ENCODE results near the gene GLI2.

DNA sequence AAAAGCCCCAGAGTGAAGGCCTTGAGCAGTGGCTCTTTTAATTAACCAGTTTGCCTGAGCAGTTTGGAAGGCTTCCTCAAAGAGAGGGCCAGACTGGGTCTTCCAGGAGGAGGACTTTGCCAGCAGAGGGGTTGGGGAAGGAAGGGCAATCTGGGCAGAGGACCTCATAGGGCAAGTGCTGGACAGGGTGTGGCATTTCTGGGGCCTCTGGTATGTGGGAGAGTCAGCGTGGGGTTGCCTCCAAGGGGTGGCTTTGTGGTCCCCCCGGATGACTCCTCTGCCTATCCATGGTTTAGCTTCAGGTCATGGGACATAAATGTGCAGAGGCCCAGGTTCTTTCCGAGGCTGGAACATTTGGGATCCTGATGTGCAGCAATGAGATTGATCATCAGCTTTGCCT lies 12.6 kb downstream of the GLI2 start:
- TF ChIP-seq, protein P1, sequence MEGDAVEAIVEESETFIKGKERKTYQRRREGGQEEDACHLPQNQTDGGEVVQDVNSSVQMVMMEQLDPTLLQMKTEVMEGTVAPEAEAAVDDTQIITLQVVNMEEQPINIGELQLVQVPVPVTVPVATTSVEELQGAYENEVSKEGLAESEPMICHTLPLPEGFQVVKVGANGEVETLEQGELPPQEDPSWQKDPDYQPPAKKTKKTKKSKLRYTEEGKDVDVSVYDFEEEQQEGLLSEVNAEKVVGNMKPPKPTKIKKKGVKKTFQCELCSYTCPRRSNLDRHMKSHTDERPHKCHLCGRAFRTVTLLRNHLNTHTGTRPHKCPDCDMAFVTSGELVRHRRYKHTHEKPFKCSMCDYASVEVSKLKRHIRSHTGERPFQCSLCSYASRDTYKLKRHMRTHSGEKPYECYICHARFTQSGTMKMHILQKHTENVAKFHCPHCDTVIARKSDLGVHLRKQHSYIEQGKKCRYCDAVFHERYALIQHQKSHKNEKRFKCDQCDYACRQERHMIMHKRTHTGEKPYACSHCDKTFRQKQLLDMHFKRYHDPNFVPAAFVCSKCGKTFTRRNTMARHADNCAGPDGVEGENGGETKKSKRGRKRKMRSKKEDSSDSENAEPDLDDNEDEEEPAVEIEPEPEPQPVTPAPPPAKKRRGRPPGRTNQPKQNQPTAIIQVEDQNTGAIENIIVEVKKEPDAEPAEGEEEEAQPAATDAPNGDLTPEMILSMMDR (conservative IDR thresholded peaks at IDR 0.05; ENCODE audit: low read depth in 2 of 2): no peak
- no peak for TF ChIP-seq JUNB (IDR thresholded peaks at IDR 0.05; ENCODE audit: unreplicated experiment)
- no peak for TF ChIP-seq CREB1 (CRISPR knock-in tag; IDR thresholded peaks at IDR 0.05; ENCODE audit: low read depth)
- no peak for TF ChIP-seq POLR2AphosphoS5 (IDR thresholded peaks at IDR 0.05; ENCODE audit: low read depth)
- TF ChIP-seq, protein P2, sequence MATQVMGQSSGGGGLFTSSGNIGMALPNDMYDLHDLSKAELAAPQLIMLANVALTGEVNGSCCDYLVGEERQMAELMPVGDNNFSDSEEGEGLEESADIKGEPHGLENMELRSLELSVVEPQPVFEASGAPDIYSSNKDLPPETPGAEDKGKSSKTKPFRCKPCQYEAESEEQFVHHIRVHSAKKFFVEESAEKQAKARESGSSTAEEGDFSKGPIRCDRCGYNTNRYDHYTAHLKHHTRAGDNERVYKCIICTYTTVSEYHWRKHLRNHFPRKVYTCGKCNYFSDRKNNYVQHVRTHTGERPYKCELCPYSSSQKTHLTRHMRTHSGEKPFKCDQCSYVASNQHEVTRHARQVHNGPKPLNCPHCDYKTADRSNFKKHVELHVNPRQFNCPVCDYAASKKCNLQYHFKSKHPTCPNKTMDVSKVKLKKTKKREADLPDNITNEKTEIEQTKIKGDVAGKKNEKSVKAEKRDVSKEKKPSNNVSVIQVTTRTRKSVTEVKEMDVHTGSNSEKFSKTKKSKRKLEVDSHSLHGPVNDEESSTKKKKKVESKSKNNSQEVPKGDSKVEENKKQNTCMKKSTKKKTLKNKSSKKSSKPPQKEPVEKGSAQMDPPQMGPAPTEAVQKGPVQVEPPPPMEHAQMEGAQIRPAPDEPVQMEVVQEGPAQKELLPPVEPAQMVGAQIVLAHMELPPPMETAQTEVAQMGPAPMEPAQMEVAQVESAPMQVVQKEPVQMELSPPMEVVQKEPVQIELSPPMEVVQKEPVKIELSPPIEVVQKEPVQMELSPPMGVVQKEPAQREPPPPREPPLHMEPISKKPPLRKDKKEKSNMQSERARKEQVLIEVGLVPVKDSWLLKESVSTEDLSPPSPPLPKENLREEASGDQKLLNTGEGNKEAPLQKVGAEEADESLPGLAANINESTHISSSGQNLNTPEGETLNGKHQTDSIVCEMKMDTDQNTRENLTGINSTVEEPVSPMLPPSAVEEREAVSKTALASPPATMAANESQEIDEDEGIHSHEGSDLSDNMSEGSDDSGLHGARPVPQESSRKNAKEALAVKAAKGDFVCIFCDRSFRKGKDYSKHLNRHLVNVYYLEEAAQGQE (IDR thresholded peaks at IDR 0.05; ENCODE audit: unreplicated experiment): no peak
- TF ChIP-seq, protein P3, sequence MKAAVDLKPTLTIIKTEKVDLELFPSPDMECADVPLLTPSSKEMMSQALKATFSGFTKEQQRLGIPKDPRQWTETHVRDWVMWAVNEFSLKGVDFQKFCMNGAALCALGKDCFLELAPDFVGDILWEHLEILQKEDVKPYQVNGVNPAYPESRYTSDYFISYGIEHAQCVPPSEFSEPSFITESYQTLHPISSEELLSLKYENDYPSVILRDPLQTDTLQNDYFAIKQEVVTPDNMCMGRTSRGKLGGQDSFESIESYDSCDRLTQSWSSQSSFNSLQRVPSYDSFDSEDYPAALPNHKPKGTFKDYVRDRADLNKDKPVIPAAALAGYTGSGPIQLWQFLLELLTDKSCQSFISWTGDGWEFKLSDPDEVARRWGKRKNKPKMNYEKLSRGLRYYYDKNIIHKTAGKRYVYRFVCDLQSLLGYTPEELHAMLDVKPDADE (IDR thresholded peaks at IDR 0.05): no peak
- no peak for TF ChIP-seq EZH2 (IDR thresholded peaks at IDR 0.05; ENCODE audit: low read depth, unreplicated experiment)
- TF ChIP-seq ZNF331 (CRISPR knock-in tag; IDR thresholded peaks at IDR 0.05; ENCODE audit: low read depth): no peak
